HCT116 (cell line): ENCODE results near the gene MAGEA9. TPM values are rescaled to one million over a fixed set of nuclear protein-coding genes. Genes with fewer than 3 reads are reported as not detected.

Experiments
- ATAC-seq: fragments of 200-7000 bp; cut with Tn5 transposase; 2 replicates; pipeline ENCODE4 v1.9.1; 2020; ENCODE audit warnings: mild to moderate bottlenecking, moderate library complexity
- BruUV-seq: library from RNA; stranded (reverse); fragments of 400-500 nt; replicated peaks from 2 replicates; lab custom pipeline; 2021; lab: Mats Ljungman, UMichigan
- CTCF ChIA-PET: fragments of 300-600 bp; sonication (Branson Sonifier 250); formaldehyde crosslinking; loops from one replicate; lab custom pipeline; 2021; ENCODE audit warnings: antibody characterized with exemption; lab: Charles Lee
- POLR2A ChIA-PET: fragments of 300-600, 350-600 bp; sonication (Branson Sonifier 250); formaldehyde crosslinking; loops from one replicate; lab custom pipeline; 2021; ENCODE audit warnings: antibody characterized with exemption; lab: Charles Lee
- RAD21 ChIA-PET, 2 experiments: fragments of 300-600 bp; sonication (Branson Sonifier 250); formaldehyde crosslinking; loops; one replicate each; lab custom pipeline; 2023; ENCODE audit warnings: low total read pairs in 2 of 2; ENCODE audit not compliant: uncharacterized antibody in 2 of 2, unreplicated experiment in 2 of 2, low non-redundant PET in 1 of 2; lab: Charles Lee
- DNase-seq: peaks from one replicate; pipeline ENCODE4 v3.0.0-alpha.2; 2010; ENCODE audit warnings: low read depth, low spot score
- H2AFZ ChIP-seq: fragments of 200-600 bp; shearing (Covaris generic), sonication (generic); 2 replicates; pipeline ENCODE4 v1.6.1; 2017; ENCODE audit warnings: low read depth, mixed run types, mixed read lengths, antibody characterized with exemption, low read length; ENCODE audit not compliant: poor library complexity, severe bottlenecking
- H3K27ac ChIP-seq: 2 replicates; pipeline ENCODE4 v1.5.1; 2012; ENCODE audit warnings: low read depth, low read length
- H3K27me3 ChIP-seq: fragments of 200-600 bp; sonication (generic); 2 replicates; pipeline ENCODE4 v1.6.1; 2016; ENCODE audit warnings: mixed run types, low read length, mixed read lengths; ENCODE audit not compliant: insufficient read depth
- H3K36me3 ChIP-seq, 2 experiments: fragments of 200-500 bp in 1 of 2; fragments of 200-600 bp in 1 of 2; sonication (Bioruptor generic) in 1 of 2; sonication (generic) in 1 of 2; 2 replicates each; pipeline versions ENCODE4 v1.5.1 to v1.6.1; 2014 to 2016; ENCODE audit warnings: low read length in 2 of 2, inconsistent platforms in 1 of 2, mixed read lengths in 1 of 2, mixed run types in 1 of 2; ENCODE audit not compliant: insufficient read depth in 2 of 2, control insufficient read depth in 1 of 2
- H3K4me1 ChIP-seq, 2 experiments: fragments of 200-600 bp in 1 of 2; sonication (generic) in 1 of 2; 2 replicates each; pipeline versions ENCODE4 v1.5.1 to v1.6.1; 2012 to 2017; ENCODE audit warnings: low read length in 2 of 2, inconsistent platforms in 1 of 2, mild to moderate bottlenecking in 1 of 2, mixed read lengths in 1 of 2, mixed run types in 1 of 2, moderate library complexity in 1 of 2; ENCODE audit not compliant: insufficient read depth in 2 of 2, control insufficient read depth in 1 of 2
- H3K4me2 ChIP-seq: fragments of 200-600 bp; sonication (generic); 2 replicates; pipeline ENCODE4 v1.6.1; 2017; ENCODE audit warnings: mixed run types, low read length, mixed read lengths
- H3K4me3 ChIP-seq, 2 experiments: fragments of 200-600 bp in 1 of 2; sonication (generic) in 1 of 2; replicated peaks in 1 of 2; 2 replicates each; pipeline ENCODE4 v1.5.1; 2011 to 2016; ENCODE audit warnings: low read length in 2 of 2, control low read depth in 1 of 2, low read depth in 1 of 2, mild to moderate bottlenecking in 1 of 2, mixed read lengths in 1 of 2, mixed run types in 1 of 2
- H3K79me2 ChIP-seq: fragments of 200-600 bp; sonication (generic); 2 replicates; pipeline ENCODE4 v1.6.1; 2017; ENCODE audit warnings: mild to moderate bottlenecking, mixed run types, low read length, moderate library complexity, mixed read lengths; ENCODE audit not compliant: insufficient read depth
- H3K9ac ChIP-seq: fragments of 200-600 bp; sonication (generic); 2 replicates; pipeline ENCODE4 v1.6.1; 2016; ENCODE audit warnings: low read length, mixed read lengths
- H3K9me2 ChIP-seq: fragments of 200-600 bp; sonication (generic), shearing (Covaris generic); 2 replicates; pipeline ENCODE4 v1.6.1; 2017; ENCODE audit warnings: mixed run types, mild to moderate bottlenecking, moderate library complexity; ENCODE audit not compliant: insufficient read depth
- H3K9me3 ChIP-seq, 2 experiments: fragments of 200-500 bp in 1 of 2; fragments of 200-600 bp in 1 of 2; sonication (Bioruptor generic) in 1 of 2; sonication (generic) in 1 of 2; 2 replicates each; pipeline ENCODE4 v1.6.1; 2014 to 2017; ENCODE audit warnings: low read length in 2 of 2, mixed read lengths in 2 of 2, inconsistent platforms in 1 of 2, low read depth in 1 of 2, mild to moderate bottlenecking in 1 of 2, mixed run types in 1 of 2, moderate library complexity in 1 of 2; ENCODE audit not compliant: control insufficient read depth in 1 of 2, insufficient read depth in 1 of 2
- H4K20me1 ChIP-seq: fragments of 200-600 bp; sonication (generic), shearing (Covaris generic); 2 replicates; pipeline ENCODE4 v1.6.1; 2017; ENCODE audit warnings: mixed run types, mild to moderate bottlenecking, moderate library complexity; ENCODE audit not compliant: insufficient read depth
- CBX3 ChIP-seq: IDR thresholded peaks from 2 replicates; pipeline ENCODE4 v1.6.1; 2012; ENCODE audit warnings: low read depth
- CEBPB ChIP-seq: IDR thresholded peaks from 2 replicates; pipeline ENCODE4 v1.6.1; 2012; ENCODE audit warnings: low read depth
- EGR1 ChIP-seq: IDR thresholded peaks from 2 replicates; pipeline ENCODE4 v1.6.1; 2012; ENCODE audit warnings: low read depth
- ELF1 ChIP-seq: IDR thresholded peaks from 2 replicates; pipeline ENCODE4 v1.6.1; 2012; ENCODE audit warnings: low read depth, borderline replicate concordance
- EZH2 ChIP-seq: fragments of 200-600 bp; sonication (generic); IDR thresholded peaks from 2 replicates; pipeline ENCODE4 v1.6.1; 2017; ENCODE audit warnings: antibody characterized with exemption, mixed run types
- EZH2phosphoT487 ChIP-seq: fragments of 200-600 bp; IDR thresholded peaks from 2 replicates; pipeline ENCODE4 v1.6.1; 2018; ENCODE audit warnings: antibody characterized with exemption, borderline replicate concordance
- FOSL1 ChIP-seq: IDR thresholded peaks from 2 replicates; pipeline ENCODE4 v1.6.1; 2012; ENCODE audit warnings: low read depth
- JUND ChIP-seq: IDR thresholded peaks from 2 replicates; pipeline ENCODE4 v1.6.1; 2012
- POLR2A ChIP-seq: IDR thresholded peaks from 2 replicates; pipeline ENCODE4 v1.7.0; 2011; ENCODE audit warnings: borderline replicate concordance; ENCODE audit not compliant: insufficient read depth, insufficient read length; ENCODE audit errors: extremely low read depth
- POLR2AphosphoS5 ChIP-seq: IDR thresholded peaks from 2 replicates; pipeline ENCODE4 v1.6.1; 2011; ENCODE audit warnings: mild to moderate bottlenecking, low read depth, low read length, moderate library complexity
- RAD21 ChIP-seq: IDR thresholded peaks from 2 replicates; pipeline ENCODE4 v1.6.1; 2012; ENCODE audit warnings: low read depth, mild to moderate bottlenecking
- SIN3A ChIP-seq: IDR thresholded peaks from 2 replicates; pipeline ENCODE4 v1.6.1; 2012; ENCODE audit warnings: low read depth
- SP1 ChIP-seq: IDR thresholded peaks from 2 replicates; pipeline ENCODE4 v1.6.1; 2012; ENCODE audit warnings: low read depth
- SRF ChIP-seq: IDR thresholded peaks from 2 replicates; pipeline ENCODE4 v1.6.1; 2012; ENCODE audit warnings: low read depth
- YY1 ChIP-seq: IDR thresholded peaks from 2 replicates; pipeline ENCODE4 v1.6.1; 2011; ENCODE audit warnings: low read length, low read depth, moderate library complexity, mild to moderate bottlenecking; ENCODE audit not compliant: insufficient replicate concordance; ENCODE audit errors: extremely low read depth
- ZFX ChIP-seq: fragments of 450-650 bp; IDR thresholded peaks from 2 replicates; pipeline ENCODE4 v1.6.1; 2017
- intact Hi-C: fragments of 100-400 bp; cut with micrococcal nuclease; formaldehyde crosslinking; loops from 2 replicates; pipeline ENCODE4 v1.10.0; 2022
- total RNA-seq: library from RNA; stranded (reverse); gene quantifications from one replicate; pipeline ENCODE4 v1.2.1, GENCODE V29; 2021; ENCODE audit not compliant: unreplicated experiment
- TF ChIP-seq, protein P1 (sequence below): IDR thresholded peaks from 2 replicates; pipeline ENCODE4 v1.6.1; 2012
- TF ChIP-seq, protein P2 (sequence below): IDR thresholded peaks from 2 replicates; pipeline ENCODE4 v1.6.1; 2011; ENCODE audit warnings: mild to moderate bottlenecking, low read length, moderate library complexity; ENCODE audit not compliant: insufficient replicate concordance; ENCODE audit errors: extremely low read depth
- TF ChIP-seq, protein P3 (sequence below): IDR thresholded peaks from 2 replicates; pipeline ENCODE4 v1.6.1; 2012; ENCODE audit warnings: low read depth
- TF ChIP-seq, protein P4 (sequence below), 3 experiments: fragments of 200-600 bp in 1 of 3; sonication (generic) in 1 of 3; IDR thresholded peaks in 2 of 3; conservative IDR thresholded peaks in 1 of 3; 2 replicates each; pipeline ENCODE4 v1.5.1; 2012 to 2017; ENCODE audit warnings: low read depth in 2 of 3, low read length in 2 of 3, antibody characterized with exemption in 1 of 3, borderline replicate concordance in 1 of 3, control low read depth in 1 of 3, mild to moderate bottlenecking in 1 of 3, mixed read lengths in 1 of 3, mixed run types in 1 of 3, moderate library complexity in 1 of 3; ENCODE audit not compliant: insufficient read depth in 1 of 3

The MAGEA9 gene
- total RNA-seq, 1 experiment from 2014 or later: not detected

DNA sequence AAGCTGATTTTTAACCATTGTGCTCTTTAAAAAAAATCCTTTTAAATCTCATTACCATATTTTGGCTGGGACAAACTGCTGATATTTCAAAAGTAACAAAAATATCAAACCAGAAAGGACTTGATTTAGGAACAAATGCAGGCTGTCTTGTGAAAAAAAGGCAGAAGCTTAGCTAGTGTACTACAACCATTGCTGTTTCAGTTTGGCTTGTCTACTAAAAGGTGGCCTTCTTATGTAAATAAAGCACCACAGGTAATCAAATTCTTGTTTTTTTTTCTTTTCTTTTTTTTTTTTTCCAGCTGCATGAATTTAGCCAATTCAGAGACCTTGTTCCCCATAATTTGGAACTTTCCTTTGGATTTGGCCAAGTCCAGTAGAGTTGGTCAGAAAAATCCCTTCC is 55.4 kb downstream of the MAGEA9 start:
- DNase-seq (no peak), ATAC-seq (no peak)
- BruUV-seq: no TSS peak
- TF ChIP-seq POLR2A (no peak), SP1 (no peak), EZH2phosphoT487 (no peak), CEBPB (no peak), ELF1 (no peak), ZFX (no peak), EGR1 (no peak), RAD21 (no peak), SIN3A (no peak), SRF (no peak), JUND (no peak), EZH2 (no peak), FOSL1 (no peak), YY1 (no peak), CBX3 (no peak), POLR2AphosphoS5 (no peak)
- TF ChIP-seq, protein P1, sequence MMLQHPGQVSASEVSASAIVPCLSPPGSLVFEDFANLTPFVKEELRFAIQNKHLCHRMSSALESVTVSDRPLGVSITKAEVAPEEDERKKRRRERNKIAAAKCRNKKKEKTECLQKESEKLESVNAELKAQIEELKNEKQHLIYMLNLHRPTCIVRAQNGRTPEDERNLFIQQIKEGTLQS: no peak
- TF ChIP-seq, protein P2, sequence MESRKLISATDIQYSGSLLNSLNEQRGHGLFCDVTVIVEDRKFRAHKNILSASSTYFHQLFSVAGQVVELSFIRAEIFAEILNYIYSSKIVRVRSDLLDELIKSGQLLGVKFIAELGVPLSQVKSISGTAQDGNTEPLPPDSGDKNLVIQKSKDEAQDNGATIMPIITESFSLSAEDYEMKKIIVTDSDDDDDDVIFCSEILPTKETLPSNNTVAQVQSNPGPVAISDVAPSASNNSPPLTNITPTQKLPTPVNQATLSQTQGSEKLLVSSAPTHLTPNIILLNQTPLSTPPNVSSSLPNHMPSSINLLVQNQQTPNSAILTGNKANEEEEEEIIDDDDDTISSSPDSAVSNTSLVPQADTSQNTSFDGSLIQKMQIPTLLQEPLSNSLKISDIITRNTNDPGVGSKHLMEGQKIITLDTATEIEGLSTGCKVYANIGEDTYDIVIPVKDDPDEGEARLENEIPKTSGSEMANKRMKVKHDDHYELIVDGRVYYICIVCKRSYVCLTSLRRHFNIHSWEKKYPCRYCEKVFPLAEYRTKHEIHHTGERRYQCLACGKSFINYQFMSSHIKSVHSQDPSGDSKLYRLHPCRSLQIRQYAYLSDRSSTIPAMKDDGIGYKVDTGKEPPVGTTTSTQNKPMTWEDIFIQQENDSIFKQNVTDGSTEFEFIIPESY: no peak
- TF ChIP-seq, protein P3, sequence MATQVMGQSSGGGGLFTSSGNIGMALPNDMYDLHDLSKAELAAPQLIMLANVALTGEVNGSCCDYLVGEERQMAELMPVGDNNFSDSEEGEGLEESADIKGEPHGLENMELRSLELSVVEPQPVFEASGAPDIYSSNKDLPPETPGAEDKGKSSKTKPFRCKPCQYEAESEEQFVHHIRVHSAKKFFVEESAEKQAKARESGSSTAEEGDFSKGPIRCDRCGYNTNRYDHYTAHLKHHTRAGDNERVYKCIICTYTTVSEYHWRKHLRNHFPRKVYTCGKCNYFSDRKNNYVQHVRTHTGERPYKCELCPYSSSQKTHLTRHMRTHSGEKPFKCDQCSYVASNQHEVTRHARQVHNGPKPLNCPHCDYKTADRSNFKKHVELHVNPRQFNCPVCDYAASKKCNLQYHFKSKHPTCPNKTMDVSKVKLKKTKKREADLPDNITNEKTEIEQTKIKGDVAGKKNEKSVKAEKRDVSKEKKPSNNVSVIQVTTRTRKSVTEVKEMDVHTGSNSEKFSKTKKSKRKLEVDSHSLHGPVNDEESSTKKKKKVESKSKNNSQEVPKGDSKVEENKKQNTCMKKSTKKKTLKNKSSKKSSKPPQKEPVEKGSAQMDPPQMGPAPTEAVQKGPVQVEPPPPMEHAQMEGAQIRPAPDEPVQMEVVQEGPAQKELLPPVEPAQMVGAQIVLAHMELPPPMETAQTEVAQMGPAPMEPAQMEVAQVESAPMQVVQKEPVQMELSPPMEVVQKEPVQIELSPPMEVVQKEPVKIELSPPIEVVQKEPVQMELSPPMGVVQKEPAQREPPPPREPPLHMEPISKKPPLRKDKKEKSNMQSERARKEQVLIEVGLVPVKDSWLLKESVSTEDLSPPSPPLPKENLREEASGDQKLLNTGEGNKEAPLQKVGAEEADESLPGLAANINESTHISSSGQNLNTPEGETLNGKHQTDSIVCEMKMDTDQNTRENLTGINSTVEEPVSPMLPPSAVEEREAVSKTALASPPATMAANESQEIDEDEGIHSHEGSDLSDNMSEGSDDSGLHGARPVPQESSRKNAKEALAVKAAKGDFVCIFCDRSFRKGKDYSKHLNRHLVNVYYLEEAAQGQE: no peak
- TF ChIP-seq, protein P4, sequence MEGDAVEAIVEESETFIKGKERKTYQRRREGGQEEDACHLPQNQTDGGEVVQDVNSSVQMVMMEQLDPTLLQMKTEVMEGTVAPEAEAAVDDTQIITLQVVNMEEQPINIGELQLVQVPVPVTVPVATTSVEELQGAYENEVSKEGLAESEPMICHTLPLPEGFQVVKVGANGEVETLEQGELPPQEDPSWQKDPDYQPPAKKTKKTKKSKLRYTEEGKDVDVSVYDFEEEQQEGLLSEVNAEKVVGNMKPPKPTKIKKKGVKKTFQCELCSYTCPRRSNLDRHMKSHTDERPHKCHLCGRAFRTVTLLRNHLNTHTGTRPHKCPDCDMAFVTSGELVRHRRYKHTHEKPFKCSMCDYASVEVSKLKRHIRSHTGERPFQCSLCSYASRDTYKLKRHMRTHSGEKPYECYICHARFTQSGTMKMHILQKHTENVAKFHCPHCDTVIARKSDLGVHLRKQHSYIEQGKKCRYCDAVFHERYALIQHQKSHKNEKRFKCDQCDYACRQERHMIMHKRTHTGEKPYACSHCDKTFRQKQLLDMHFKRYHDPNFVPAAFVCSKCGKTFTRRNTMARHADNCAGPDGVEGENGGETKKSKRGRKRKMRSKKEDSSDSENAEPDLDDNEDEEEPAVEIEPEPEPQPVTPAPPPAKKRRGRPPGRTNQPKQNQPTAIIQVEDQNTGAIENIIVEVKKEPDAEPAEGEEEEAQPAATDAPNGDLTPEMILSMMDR (IDR thresholded peaks at IDR 0.05 in 2 of 3, conservative IDR thresholded peaks at IDR 0.05 in 1 of 3; ENCODE audit: borderline replicate concordance in 1 of 3, insufficient read depth in 1 of 3, low read depth in 2 of 3, low read length in 2 of 3): no peak
- H3K27ac ChIP-seq: no peak overlapping the region
- no peak overlapping the region for H3K4me3 ChIP-seq
- ChIA-PET POLR2A (no interaction called here), RAD21 (no interaction called here), CTCF (no interaction called here)
- H3K9me2 ChIP-seq: no peaks in the 10 kb centered on the region
- H3K4me1 ChIP-seq: no peaks in the 10 kb centered on the region
- no peaks in the 10 kb centered on the region for H3K36me3 ChIP-seq
- no peak overlapping the region for H3K9ac ChIP-seq
- H3K9me3 ChIP-seq: no peaks in the 10 kb centered on the region
- no peaks in the 10 kb centered on the region for H3K27me3 ChIP-seq
- H3K4me2 ChIP-seq: no peak overlapping the region
- no peak overlapping the region for H2AFZ ChIP-seq
- H4K20me1 ChIP-seq: no peaks in the 10 kb centered on the region
- no peaks in the 10 kb centered on the region for H3K79me2 ChIP-seq
- intact Hi-C loops: no loop called here
